ENCODE data around the gene DCAF11. TPM values are rescaled to one million over a fixed set of nuclear protein-coding genes. Genes with fewer than 3 reads are reported as not detected.
A peak's percentile ranks its signal among the peaks of the same experiment; 100 is the strongest.

DCAF11 gene
- total and polyA plus RNA-seq, 2 of the 13 experiments (the other 11 are each of a cell fraction or from before 2014, with no cell fraction given), result 150 to 257 TPM

GRCh38 chr14:24160850-24161804, 46.5 kb downstream of the DCAF11 start, which contains the start of gene IRF9 (continued):
- TF ChIP-seq ZBTB44 (CRISPR knock-in tag; IDR thresholded peaks at IDR 0.05) (peak; percentile 98), HIVEP1 (CRISPR knock-in tag; IDR thresholded peaks at IDR 0.05) (peak; percentile 93), ZBTB2 (CRISPR knock-in tag; IDR thresholded peaks at IDR 0.05; ENCODE audit: low read depth) (no peak), PBX2 (CRISPR knock-in tag; IDR thresholded peaks at IDR 0.05) (peak; percentile 69), SALL2 (CRISPR knock-in tag; IDR thresholded peaks at IDR 0.05) (peak; percentile 100), ZNF646 (CRISPR knock-in tag; IDR thresholded peaks at IDR 0.05) (no peak), ZNF563 (CRISPR knock-in tag; IDR thresholded peaks at IDR 0.05) (no peak; the same call in 1 of the 2 replicates), ZNF619 (CRISPR knock-in tag; IDR thresholded peaks at IDR 0.05) (peak; percentile 97), ZNF749 (CRISPR knock-in tag; IDR thresholded peaks at IDR 0.05; ENCODE audit: borderline replicate concordance) (peak; percentile 99), CSRNP1 (CRISPR knock-in tag; IDR thresholded peaks at IDR 0.05) (peak; percentile 88), DDIT3 (CRISPR knock-in tag; IDR thresholded peaks at IDR 0.05) (peak; percentile 87; the same call in 1 of the 2 replicates), ZGPAT (CRISPR knock-in tag; IDR thresholded peaks at IDR 0.05) (peak; percentile 100)
